K562 (cell line): ENCODE data around the gene PIBF1. TPM values are rescaled to one million over a fixed set of nuclear protein-coding genes. Genes with fewer than 3 reads are reported as not detected.
A peak's percentile ranks its signal among the peaks of the same experiment; 100 is the strongest.

Source experiments
- ARID1B ChIP-seq: fragments of 450-650 bp; IDR thresholded peaks from 2 replicates; pipeline ENCODE4 v1.6.1; 2016; ENCODE audit warnings: antibody characterized with exemption, mild to moderate bottlenecking, inconsistent platforms
- CBFA2T3 ChIP-seq: fragments of 450-650 bp; IDR thresholded peaks from 2 replicates; pipeline ENCODE4 v1.6.1; 2017
- ELF4 ChIP-seq: fragments of 450-650 bp; formaldehyde crosslinking; IDR thresholded peaks from 2 replicates; pipeline ENCODE4 v1.4.0; 2022; ENCODE audit warnings: missing genetic modification characterization
- KDM1A ChIP-seq, 2 experiments: fragments of 450-650 bp; IDR thresholded peaks; 2 replicates each; pipeline ENCODE4 v1.6.1; 2016; ENCODE audit warnings: mild to moderate bottlenecking in 2 of 2
- MAZ ChIP-seq, 2 experiments: fragments of 450-650 bp in 1 of 2; sonication (generic) in 1 of 2; formaldehyde crosslinking; IDR thresholded peaks in 1 of 2; conservative IDR thresholded peaks in 1 of 2; 2 replicates each; pipeline versions ENCODE4 v1.4.0 to v1.5.0; 2020; ENCODE audit warnings: mild to moderate bottlenecking in 1 of 2, missing genetic modification reagents in 1 of 2
- MTA2 ChIP-seq: fragments of 450-650 bp; IDR thresholded peaks from 2 replicates; pipeline ENCODE4 v1.6.1; 2016; ENCODE audit warnings: low read depth
- NFIC ChIP-seq: fragments of 450-650 bp; IDR thresholded peaks from 2 replicates; pipeline ENCODE4 v1.6.1; 2017; ENCODE audit warnings: mild to moderate bottlenecking, inconsistent platforms
- TAL1 ChIP-seq: fragments of 450-650 bp; IDR thresholded peaks from 2 replicates; pipeline ENCODE4 v1.6.1; 2016; ENCODE audit warnings: mild to moderate bottlenecking
- TEAD4 ChIP-seq, 2 experiments: sonication (generic) in 1 of 2; formaldehyde crosslinking in 1 of 2; IDR thresholded peaks; 2 replicates each; pipeline versions ENCODE4 v1.6.1 to v1.8.0; 2012 to 2022; ENCODE audit warnings: borderline replicate concordance in 1 of 2, inconsistent platforms in 1 of 2, low read length in 1 of 2, mild to moderate bottlenecking in 1 of 2, missing genetic modification reagents in 1 of 2
- TFAM ChIP-seq: fragments of 250-450 bp; sonication (Bioruptor Pico); conservative IDR thresholded peaks from 2 replicates; pipeline ENCODE4 v1.5.0; 2021; ENCODE audit warnings: mild to moderate bottlenecking, moderate library complexity
- TRIM24 ChIP-seq, 2 experiments: fragments of 450-650 bp; IDR thresholded peaks; 2 replicates each; pipeline ENCODE4 v1.6.1; 2016
- ZNF316 ChIP-seq: fragments of 450-650 bp; IDR thresholded peaks from 2 replicates; pipeline ENCODE4 v1.6.1; 2016
- polyA plus RNA-seq, 8 experiments: library from polyadenylated mRNA; depleted of rRNA in 4 of 8; stranded (reverse) in 5 of 8; unstranded in 3 of 8; fragments of >200 nt; fragmentation: Nextera tagmentation in 2 of 8; fragmentation: Illumina TruSeq in 1 of 8; extraction: Ambion mirVana in 2 of 8; extraction: Trizol in 1 of 8; gene quantifications; 2 replicates each; pipeline versions ENCODE4 v1.2.1 to v1.2.3, GENCODE V29; 2011 to 2014; ENCODE audit warnings: inconsistent platforms in 1 of 8, missing spikeins in 1 of 8
- total RNA-seq, 7 experiments: library from RNA; depleted of rRNA in 6 of 7; stranded (reverse); fragments of >200 nt in 6 of 7; fragmentation: Illumina TruSeq in 2 of 7; extraction: Trizol in 2 of 7; gene quantifications; 2 replicates each; pipeline versions ENCODE4 v1.2.1 to v1.2.3, GENCODE V29; 2011 to 2021; ENCODE audit warnings: low replicate concordance in 1 of 7
- TF ChIP-seq, protein P1 (sequence below): fragments of 250-450 bp; sonication (Bioruptor Pico); IDR thresholded peaks from 2 replicates; pipeline ENCODE4 v1.4.0; 2020
- TF ChIP-seq, protein P2 (sequence below), 2 experiments: fragments of 450-650 bp; conservative IDR thresholded peaks; 2 replicates each; pipeline ENCODE4 v1.6.1; 2017; ENCODE audit warnings: mild to moderate bottlenecking in 2 of 2, moderate library complexity in 2 of 2

The PIBF1 gene
- total and polyA plus RNA-seq, 9 of the 15 experiments (the other 6 are each of a cell fraction or from before 2014, with no cell fraction given): 9.1 to 28.8 (median 14.7) TPM

DNA sequence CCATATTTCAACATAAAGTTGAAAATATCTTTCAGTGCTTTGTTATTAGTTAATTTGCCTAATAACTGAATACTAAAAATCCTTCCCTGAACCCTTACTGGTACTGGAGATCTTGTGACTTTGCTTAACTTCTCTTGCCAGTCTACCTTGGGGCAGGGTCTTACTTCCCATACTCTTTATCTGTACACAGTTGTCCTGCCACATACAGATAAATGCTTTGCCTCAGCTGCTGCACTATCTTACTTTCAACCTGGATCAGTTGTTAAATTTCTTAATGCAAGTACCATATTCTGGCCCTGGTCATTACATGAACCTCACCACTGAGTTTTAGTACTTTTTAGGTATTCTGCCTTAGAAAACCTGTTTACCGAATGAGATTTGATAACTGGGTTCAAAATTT is 107.6 kb downstream of the PIBF1 start (continued):
- TF ChIP-seq KDM1A (IDR thresholded peaks at IDR 0.05) (no peak), TAL1 (peak; percentile 71; the same call in 1 of the 2 replicates), ELF4 (CRISPR knock-in tag) (no peak), ZNF316 (no peak), TRIM24 (IDR thresholded peaks at IDR 0.05) (peak; percentile 42 to 57; a peak in 2 of 4 replicates), CBFA2T3 (peak; percentile 87), MTA2 (peak; percentile 44; the same call in 1 of the 2 replicates), TEAD4 (IDR thresholded peaks at IDR 0.05; ENCODE audit: low read length) (peak; percentile 80), TEAD4 (CRISPR knock-in tag; IDR thresholded peaks at IDR 0.05; ENCODE audit: borderline replicate concordance) (no peak), ARID1B (peak; percentile 71), MAZ (CRISPR knock-in tag; conservative IDR thresholded peaks at IDR 0.05 in 1 of 2, IDR thresholded peaks at IDR 0.05 in 1 of 2) (no peak), NFIC (0 out of 2 replicates have a peak, but pooled peaks have one; percentile 14), TFAM (CRISPR knock-in tag) (no peak)
- TF ChIP-seq, protein P1, sequence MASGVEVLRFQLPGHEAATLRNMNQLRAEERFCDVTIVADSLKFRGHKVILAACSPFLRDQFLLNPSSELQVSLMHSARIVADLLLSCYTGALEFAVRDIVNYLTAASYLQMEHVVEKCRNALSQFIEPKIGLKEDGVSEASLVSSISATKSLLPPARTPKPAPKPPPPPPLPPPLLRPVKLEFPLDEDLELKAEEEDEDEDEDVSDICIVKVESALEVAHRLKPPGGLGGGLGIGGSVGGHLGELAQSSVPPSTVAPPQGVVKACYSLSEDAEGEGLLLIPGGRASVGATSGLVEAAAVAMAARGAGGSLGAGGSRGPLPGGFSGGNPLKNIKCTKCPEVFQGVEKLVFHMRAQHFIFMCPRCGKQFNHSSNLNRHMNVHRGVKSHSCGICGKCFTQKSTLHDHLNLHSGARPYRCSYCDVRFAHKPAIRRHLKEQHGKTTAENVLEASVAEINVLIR: no peak
- TF ChIP-seq, protein P2, sequence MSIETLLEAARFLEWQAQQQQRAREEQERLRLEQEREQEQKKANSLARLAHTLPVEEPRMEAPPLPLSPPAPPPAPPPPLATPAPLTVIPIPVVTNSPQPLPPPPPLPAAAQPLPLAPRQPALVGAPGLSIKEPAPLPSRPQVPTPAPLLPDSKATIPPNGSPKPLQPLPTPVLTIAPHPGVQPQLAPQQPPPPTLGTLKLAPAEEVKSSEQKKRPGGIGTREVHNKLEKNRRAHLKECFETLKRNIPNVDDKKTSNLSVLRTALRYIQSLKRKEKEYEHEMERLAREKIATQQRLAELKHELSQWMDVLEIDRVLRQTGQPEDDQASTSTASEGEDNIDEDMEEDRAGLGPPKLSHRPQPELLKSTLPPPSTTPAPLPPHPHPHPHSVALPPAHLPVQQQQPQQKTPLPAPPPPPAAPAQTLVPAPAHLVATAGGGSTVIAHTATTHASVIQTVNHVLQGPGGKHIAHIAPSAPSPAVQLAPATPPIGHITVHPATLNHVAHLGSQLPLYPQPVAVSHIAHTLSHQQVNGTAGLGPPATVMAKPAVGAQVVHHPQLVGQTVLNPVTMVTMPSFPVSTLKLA (conservative IDR thresholded peaks at IDR 0.05): no peak
